A673 (cell line): Measurements from ENCODE around the gene SYT14.

ENCODE experiments used
- CTCF ChIP-seq: fragments of 300-800, 200-600 bp; sonication (generic); conservative IDR thresholded peaks from 2 replicates; pipeline ENCODE4 v1.5.1; 2017; ENCODE audit warnings: low read depth, mild to moderate bottlenecking, antibody characterized with exemption, low read length, moderate library complexity, mixed read lengths
- EZH2 ChIP-seq: fragments of 200-600 bp; sonication (generic); IDR thresholded peaks from 2 replicates; pipeline ENCODE4 v1.6.1; 2017; ENCODE audit warnings: borderline replicate concordance, low read depth, mild to moderate bottlenecking, mixed read lengths, antibody characterized with exemption, low read length; ENCODE audit not compliant: poor library complexity, severe bottlenecking

- TF ChIP-seq EZH2 (no peak), CTCF (no peak)
Measured at GRCh38 chr1:210217482-210217881, 279.5 kb downstream of the SYT14 start.
